ENCODE measurements around the gene IRF2BPL.

- TF ChIP-seq POLR2AphosphoS5 (IDR thresholded peaks at IDR 0.05; ENCODE audit: low read depth, low read length) = no peak
- no peak for TF ChIP-seq POLR2A (IDR thresholded peaks at IDR 0.05; ENCODE audit: low read depth, low read length)
These were observed 22.9 kb downstream of the IRF2BPL start for GRCh38 chr14:77005559-77005958.
